ACHN (cell line): ENCODE results near the gene GPNMB.

Experiments
- DNase-seq: peaks from one replicate; pipeline ENCODE4 v3.0.0-alpha.2; 2015
- in situ Hi-C: cut with HindIII; loops from 2 replicates; pipeline ENCODE4 v1.10.0; 2017; ENCODE audit warnings: low sequenced_read_pairs, low pct_ligation_motif_present, low pct_unique_long_range_greater_than_20kb

GPNMB gene

GRCh38 chr7:23261843-23262452, 15.4 kb downstream of the GPNMB start:
- in situ Hi-C loops = loop anchor here (25.0 kb wide), 1 partner anchor 450 kb away; the partner anchor contains the start of gene STK31
- peak; percentile 81 for DNase-seq

- DNase-seq = no peak
- in situ Hi-C loops = loop anchor here (25.0 kb wide), 1 partner anchor 447 kb away; the partner anchor contains the start of gene STK31
These were observed 18.4 kb downstream of the GPNMB start for GRCh38 chr7:23264916-23265458.

DNA sequence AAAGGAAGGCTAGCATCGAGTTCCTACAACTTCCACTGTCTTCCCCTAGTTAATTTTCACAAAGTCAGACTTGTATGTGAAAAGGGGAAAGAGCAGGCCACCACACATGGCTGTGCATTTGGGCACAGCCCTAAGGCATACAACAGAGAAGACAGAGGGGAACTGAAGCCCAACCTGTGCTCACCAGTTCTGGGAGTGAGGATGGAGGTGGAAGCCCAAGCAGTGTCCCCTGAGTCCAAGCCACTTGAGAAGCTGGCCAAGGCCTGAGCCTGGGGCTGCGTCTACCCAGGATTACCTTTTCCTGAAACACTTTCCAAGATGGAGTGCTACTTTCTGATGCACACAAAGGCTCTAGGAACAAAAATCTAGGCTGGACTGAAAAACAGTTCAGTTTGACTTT, 20.3 kb downstream of the GPNMB start:
- in situ Hi-C loops = loop anchor here (25.0 kb wide), 1 partner anchor 445 kb away; the partner anchor contains the start of gene STK31
- DNase-seq = no peak

DNA sequence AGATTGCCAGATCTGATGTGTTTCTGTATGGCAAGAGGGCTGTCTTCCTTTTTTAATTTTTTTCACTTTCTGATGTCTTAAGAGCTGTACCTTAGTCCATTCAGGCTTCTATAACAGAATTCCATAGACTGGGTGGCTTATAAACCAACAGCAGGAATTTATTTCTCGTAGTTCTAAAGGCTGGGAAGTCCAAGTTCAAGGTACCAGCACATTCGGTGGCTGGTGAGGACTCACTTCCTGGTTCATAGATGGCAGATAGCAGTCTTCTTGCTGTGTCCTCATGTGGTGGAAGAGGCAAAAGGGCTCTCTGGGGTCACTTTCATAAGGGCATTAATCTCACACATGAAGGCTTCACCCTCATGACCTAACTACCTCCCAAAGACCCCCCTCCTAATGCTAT, 20.8 kb downstream of the GPNMB start:
- in situ Hi-C loops = loop anchor here (25.0 kb wide), 1 partner anchor 445 kb away; the partner anchor contains the start of gene STK31
- no peak for DNase-seq

DNA sequence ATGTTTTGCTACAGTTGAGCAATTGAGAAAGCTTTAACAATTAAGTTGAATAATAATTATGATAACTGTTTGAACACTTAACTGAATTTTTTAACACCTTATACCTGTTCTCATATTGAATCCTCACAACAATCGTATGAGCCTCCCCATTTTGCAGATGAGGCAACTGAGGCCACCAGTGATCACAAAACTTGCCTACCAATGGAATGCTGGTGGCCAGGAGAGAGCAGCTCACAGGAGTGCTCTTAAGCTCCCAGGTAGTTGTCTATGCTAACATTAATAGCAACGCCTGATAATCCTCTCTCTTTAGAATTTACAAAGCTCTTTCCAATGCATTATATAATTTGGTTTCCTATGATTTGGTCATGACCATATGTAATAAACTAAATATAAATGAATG, 21.6 kb downstream of the GPNMB start:
- in situ Hi-C loops = loop anchor here (25.0 kb wide), 1 partner anchor 444 kb away; the partner anchor contains the start of gene STK31
- DNase-seq = no peak

DNA sequence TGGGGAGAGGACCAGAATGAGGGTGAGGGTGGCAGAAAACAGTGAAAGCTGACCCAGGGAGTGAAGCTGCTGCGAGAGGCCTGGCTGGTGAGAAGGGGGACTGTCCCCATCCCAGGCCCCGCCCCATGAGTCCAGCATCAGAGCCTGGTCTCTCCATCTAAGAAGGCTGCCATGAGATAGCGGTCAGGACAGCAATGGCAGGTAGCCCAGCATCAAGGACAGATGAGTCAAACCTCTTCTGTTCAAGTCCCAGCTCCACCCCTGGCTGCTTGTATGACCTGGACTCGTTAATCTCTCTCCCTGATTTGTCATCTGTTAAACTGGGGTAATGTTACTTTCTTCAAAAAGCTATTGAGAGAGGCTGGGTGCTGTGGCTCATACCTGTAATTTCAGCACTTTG, 22.2 kb downstream of the GPNMB start:
- in situ Hi-C loops = loop anchor here (25.0 kb wide), 1 partner anchor 444 kb away; the partner anchor contains the start of gene STK31
- DNase-seq = no peak

GRCh38 chr7:23272275-23272674, 25.7 kb downstream of the GPNMB start:
- in situ Hi-C loops = loop anchor here (25.0 kb wide), 1 partner anchor 440 kb away; the partner anchor contains the start of gene STK31
- DNase-seq = no peak

GRCh38 chr7:23273141-23273599, 26.6 kb downstream of the GPNMB start:
- peak; percentile 96 for DNase-seq
- in situ Hi-C loops = loop anchor here (25.0 kb wide), 1 partner anchor 439 kb away; the partner anchor contains the start of gene STK31

DNA sequence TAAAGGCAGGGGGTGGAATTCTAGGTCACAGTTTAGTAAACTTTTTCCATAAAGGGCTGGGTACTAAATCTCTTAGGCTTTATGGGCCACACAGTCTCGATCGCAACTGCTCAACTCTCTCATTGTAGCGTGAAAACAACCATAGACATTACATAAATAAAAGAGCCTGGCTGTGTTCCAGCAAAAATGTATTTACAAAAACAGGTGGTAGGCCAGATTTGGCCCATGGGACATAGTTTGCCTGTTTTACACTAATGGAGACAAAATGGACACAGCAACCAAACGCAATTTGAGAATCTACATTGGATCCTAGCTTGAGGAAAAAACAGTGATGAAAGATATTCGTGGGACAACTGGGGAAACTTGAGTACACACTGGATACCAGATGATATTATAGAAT, 29.3 kb downstream of the GPNMB start:
- in situ Hi-C loops = no loop called here

DNA sequence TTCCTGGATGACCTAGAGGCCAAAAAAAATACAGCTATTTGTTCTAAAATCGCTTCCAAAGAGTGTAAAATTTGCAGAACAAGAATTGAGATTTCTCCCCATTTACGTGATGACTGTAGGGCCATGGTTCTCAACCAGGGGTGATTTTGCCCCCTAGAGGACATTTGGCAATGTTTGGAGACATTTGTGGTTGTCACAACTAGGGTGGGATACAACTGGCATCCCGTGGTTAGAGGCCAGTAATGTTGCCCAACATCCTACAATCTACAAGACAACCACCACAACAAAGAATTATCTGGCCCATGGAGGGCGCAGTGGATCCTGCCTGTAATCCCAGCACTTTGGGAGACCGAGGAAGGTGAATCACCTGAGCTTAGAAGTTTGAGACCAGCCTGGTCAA, 29.8 kb downstream of the GPNMB start:
- DNase-seq = no peak
- in situ Hi-C loops = no loop called here

More for the DNA sequence above, 29.3 kb downstream of the GPNMB start:
- no peak for DNase-seq

GRCh38 chr7:23276947-23277346, 30.4 kb downstream of the GPNMB start:
- DNase-seq = no peak
- in situ Hi-C loops = no loop called here

- DNase-seq = peak; percentile 84
- in situ Hi-C loops = no loop called here
These were observed 30.9 kb downstream of the GPNMB start for GRCh38 chr7:23277359-23277989.

DNA sequence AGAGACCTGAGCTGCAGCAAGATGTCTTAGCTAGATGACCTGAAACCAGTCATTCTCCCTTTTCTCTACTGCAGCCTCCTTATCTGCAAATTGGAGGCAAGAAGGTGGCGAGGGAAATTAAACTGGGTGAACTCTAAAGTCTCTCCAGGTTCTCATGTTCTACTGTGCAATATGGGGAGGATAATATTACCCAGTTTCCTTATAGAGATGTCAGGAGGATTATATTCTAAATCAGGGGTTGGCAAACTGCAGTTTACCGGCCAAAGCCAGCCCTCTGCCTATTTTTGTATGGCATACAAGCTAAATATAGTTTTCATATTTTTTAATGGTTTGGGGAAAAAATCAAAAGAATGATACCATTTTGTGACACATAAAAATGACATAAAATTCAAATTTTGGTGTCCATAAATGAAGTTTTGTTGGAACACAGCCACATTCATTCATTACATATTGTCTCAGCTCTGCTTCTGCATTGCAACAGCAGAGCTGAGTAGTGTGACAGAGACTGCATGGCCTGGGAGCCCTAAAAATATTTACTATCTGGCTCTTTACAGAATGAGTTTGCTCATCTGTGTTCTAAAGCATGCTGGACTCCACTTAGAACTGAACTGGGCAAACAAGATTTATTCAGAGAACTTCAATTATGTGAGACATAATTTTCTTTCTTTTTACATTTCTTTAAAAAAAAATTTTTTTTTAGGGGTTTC, 33.4 kb downstream of the GPNMB start:
- in situ Hi-C loops = no loop called here
- DNase-seq = no peak

DNA sequence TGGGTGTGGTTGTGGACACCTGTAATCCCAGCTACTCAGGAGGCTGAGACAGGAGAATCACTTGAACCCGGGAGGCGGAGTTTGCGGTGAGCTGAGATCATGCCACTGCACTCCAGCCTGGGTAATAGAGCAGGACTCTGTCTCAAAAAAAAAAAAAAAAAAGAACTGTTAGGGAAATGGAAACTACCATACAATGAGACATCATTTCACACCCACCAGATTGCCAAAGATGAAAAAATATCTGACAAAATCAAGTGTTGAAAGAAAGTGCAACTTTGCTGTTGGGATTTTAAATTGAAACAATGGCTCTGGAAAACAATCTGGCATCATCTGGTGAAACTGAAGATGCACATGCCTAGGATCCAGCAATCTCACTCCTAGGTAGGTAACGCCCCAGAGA, 36.5 kb downstream of the GPNMB start:
- in situ Hi-C loops = no loop called here
- no peak for DNase-seq

DNA sequence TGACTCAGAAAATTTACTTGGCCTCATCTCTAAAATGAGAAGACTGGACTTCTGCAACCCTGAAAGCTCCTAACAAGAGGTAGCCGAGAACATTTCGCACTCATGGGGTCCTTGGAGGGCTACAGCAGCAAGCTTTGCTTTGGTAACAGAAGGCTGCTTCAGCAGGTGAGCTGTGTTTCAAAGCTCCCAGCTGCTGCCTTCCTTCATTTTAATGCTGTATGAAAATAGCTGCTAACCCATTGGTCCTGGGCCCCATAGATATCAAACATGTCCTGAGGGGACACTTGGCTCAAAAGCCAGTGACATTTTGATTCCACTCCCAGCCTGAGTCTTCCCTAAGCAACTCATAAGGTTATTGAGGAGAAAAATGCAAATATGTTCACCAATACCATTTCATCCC, 38.3 kb downstream of the GPNMB start:
- in situ Hi-C loops = no loop called here
- no peak for DNase-seq

GRCh38 chr7:23285657-23286646, 39.4 kb downstream of the GPNMB start:
- DNase-seq = no peak
- in situ Hi-C loops = no loop called here

DNA sequence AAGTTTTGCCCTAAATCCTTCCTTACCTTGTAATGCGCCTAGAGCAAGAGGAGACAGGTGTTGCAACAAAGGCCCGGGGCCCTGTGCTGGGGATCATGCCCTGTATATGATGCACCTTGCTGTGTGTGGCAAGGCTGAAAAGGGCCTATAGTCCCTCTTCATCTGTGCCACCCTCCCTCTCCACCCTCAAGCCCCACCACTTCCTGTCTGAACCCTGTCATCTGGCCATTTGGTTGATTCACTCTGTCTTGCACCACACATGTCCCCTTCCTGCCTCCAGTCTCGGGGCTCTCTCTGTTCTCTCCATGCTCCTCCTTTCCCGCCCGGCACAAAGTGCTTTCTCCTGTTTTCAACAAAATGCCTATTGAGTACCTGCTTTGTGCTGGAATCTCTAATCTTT, 41.0 kb downstream of the GPNMB start:
- in situ Hi-C loops = no loop called here
- no peak for DNase-seq

- DNase-seq = no peak
- in situ Hi-C loops = no loop called here
These were observed 44.4 kb downstream of the GPNMB start for GRCh38 chr7:23290993-23291392.
